Left colon (tissue), 2 donors: ENCODE measurements around the gene IRX4. TPM values are rescaled to one million over a fixed set of nuclear protein-coding genes. Genes with fewer than 3 reads are reported as not detected.

ENCODE experiments used
- ATAC-seq: fragments of 200-7000 bp; cut with Tn5 transposase; one replicate; pipeline ENCODE4 v1.9.1; 2020; ENCODE audit warnings: mild to moderate bottlenecking, moderate library complexity
- DNase-seq, 2 donors: peaks; one replicate each; pipeline ENCODE4 v3.0.0-alpha.2; 2020
- intact Hi-C, 2 donors: fragments of 100-400 bp; cut with DNase I in 1 of 2; cut with micrococcal nuclease in 1 of 2; formaldehyde crosslinking; loops; one replicate each; pipeline versions ENCODE4 v1.11.2 to v1.14.0; 2022; cut with DNase I, micrococcal nuclease
- total RNA-seq, 2 donors: library from RNA; stranded (reverse); fragmentation: NEBNext Ultra II Directional; extraction: Animal tissue kit (Norgen Biotek cat#: 25700); gene quantifications; one replicate each; pipeline ENCODE4 v1.2.1, GENCODE V29; 2021
- donor health status: DM: no; HTN: no; CAD: no.
- donor health status: DM: yes; HTN: yes; CAD: no.

IRX4 gene
- total RNA-seq, 2 donors from 2014 or later, result not detected

DNA sequence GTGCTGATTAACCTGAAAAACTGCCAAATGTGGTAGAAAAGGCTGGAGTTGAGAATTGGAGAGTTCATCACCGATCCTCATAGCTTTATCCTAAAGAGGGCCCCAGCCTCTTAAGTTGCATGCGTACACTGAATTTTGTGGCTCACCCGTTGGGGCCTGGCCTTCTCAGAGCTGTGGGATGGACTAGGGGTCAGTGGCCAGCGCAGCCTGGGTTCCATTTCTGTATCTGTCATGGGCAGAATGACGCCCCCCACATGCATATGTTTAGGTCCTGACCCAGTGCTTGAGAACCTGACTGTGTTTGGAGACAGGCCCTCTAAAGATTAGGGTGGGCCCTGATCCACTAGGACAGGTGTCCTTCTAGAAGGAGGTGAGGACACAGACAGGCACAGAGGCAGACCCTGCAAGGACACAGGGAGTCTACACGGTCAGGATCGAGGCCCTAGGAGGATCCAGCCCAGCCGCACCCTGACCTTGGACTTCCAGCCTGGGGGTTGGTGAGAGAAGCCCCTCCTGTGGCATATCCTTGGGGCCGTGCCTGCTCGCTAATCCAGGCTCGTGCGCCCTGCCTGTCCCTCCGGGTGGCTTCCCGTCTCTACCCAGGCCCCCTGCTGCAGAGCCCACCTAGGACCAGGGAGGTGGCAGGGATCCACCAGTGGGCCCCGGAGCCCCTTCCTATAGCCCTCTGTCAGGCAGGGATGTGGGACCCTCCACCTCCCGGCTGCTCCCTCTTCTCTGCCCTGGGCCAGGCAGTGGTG lies 49.3 kb downstream of the IRX4 start:
- ATAC-seq, result no peak
- intact Hi-C loops, result no loop called here
- no peak for DNase-seq

DNA sequence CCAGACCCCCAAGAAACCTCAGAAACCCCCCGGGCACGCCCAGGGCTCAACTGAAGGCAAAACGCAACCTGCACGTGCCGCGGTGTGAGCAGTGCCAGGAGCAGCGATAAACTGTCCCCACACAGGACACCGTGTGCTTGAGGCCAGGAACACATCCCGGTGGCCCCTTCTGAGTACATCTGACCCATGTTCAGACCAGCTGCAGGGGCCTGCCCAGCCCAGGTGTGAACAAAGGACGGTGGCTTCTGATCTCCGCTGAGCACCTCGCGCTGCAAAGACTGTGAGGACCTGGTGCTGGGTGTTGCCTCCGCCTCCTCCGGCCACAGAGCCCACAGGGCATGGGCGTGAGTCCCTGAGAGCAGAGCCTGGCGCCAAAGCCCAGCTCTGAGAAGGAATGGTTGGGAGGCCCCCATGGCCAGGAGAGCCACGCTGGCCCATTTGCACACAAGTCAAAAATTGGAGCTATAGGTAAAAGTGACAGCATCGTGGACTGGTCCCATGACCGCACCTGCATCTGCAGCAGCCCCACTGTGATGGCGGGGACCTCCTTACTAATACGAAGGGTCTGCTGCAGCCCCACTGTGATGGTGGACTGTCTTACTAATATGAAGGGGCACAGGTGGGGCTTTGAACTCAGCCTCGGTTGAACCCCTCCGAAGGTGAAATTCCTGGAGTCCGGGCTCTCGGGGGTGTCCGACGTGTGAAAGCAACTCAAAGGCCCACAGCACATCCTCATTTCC lies 50.0 kb downstream of the IRX4 start:
- intact Hi-C loops, result no loop called here
- no peak for DNase-seq

DNA sequence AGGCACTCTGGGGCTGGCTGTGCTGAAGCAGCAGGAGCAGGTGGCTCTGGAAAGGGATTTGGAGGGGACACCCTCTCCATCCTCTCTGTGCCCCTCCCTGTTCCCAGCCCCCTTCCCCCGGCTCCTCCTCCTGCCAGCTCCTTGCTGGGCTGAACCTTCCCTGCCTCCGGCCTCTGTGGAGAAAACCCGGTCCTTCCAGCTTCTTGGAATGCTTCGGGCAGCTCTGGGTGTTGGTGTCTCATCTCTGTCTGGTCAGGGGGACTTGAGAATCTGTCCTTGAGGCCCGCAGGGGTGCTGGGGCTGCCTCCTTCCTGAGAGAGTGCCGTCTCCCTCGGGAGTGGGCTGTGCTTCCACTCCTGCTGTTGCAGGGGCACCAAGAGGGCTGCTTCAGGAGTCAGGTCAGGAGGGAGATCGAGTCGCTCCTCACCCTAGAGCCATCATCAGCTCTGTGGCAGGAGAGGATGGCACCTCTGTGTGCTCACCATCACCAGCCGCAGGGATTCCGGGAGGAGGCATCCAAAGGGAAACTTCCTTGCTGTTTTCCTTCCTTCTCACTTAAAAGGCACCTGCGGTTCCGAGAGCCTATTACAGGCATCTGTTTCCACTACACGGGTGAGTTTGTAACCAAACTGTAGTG lies 50.9 kb downstream of the IRX4 start:
- no peak for DNase-seq
- ATAC-seq, result no peak
- intact Hi-C loops, result no loop called here

More for the DNA sequence above, 50.0 kb downstream of the IRX4 start:
- ATAC-seq, result no peak

DNA sequence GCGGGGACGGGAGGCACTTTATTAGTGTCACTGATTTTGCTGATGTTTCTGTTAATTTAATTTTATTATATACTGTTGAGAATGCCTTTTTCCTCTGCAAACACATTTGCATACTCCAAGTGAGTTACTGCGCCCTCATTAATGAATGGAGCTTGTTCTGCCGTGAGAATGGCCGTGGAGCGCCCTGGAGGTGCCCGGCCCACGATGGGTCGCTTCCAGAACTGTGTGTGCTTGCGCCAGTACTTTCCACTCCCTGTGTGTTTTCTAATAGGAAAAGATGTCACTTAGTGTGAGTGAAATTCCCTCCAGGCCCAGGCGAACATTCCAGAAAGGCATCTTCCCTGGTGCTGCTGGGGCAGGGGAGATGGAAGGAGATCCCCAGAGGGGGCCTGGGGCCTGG lies 51.5 kb downstream of the IRX4 start:
- intact Hi-C loops, result no loop called here
- ATAC-seq, result no peak
- no peak for DNase-seq

DNA sequence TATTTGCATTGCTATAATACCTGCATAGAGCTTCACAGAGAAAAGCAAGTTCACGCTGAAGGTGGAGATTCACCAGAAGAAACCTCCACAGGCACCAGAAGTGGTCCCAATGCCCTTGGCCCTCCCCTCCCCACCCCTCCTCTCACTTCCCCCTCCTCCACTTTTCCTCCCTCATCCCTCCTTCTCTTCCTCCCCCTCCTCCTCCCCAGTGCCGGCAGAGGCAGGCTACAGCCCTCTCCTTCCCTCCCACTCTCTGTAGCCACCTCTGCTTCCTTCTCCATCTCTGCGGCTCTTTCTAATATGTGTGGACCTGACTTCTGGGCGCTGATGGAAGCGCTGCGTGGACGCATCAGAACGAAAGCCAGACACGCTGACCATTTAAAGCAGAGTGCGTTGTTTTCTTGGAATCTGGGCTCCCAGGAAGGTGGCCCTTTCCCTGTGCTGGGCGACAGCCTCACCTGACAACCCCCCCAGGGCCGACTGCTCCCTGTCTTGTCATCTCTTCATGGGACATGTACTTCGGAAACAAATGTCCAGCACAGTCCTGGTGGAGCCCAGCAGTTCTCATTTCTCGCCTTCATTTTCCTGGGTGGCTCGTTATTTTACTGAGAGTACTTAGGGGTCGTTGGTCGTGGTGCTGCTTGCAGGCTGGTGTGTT lies 52.0 kb downstream of the IRX4 start:
- intact Hi-C loops, result no loop called here
- ATAC-seq (no peak), DNase-seq (no peak)

DNA sequence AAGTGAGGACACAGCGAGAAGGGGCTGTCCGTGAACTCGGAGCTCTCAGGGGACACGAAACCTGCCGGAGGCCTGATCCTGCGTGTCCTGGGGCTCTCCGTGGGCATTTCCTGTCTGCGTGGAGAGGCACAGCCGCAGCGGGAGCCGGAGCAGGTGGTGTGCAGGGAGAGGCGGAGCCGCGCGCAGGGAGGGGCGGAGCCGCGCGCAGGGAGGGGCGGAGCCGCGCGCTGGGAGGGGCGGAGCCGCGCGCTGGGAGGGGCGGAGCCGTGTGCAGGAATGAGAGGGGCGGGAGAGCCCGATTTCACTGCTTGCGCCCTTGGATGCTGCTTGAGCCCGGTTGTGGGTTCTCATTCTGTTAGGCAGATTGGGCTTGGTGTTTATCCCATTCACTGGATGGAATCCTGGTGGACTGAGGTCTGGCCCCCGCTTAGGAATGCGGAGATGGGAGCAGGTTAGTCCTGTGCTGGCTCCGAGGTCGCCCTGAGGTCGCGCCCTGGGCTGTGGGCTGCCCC lies 54.8 kb downstream of the IRX4 start:
- intact Hi-C loops, result no loop called here
- DNase-seq (peak in 1 of 2 donors; percentile 23), ATAC-seq (peak; percentile 80)

Other genes starting within 250 kb of the IRX4 start
- gene MRPL36, start 83.1 kb downstream of the IRX4 start, total RNA-seq, result 10 to 100 TPM; 26.6 to 33.7 TPM
- 10 to 100 TPM; 31.8 to 50.4 TPM for gene NDUFS6, start 81.5 kb downstream of the IRX4 start, total RNA-seq